Tibial nerve (tissue), 4 donors: Measurements from ENCODE around the gene CTNNAL1. TPM values are rescaled to one million over a fixed set of nuclear protein-coding genes. Genes with fewer than 3 reads are reported as not detected.
"Not testable (repeated sequence)": the region's sequence is repeated elsewhere in the genome, so short reads cannot be mapped to it uniquely, and the experiment has no call there.

Experiments
- DNase-seq, 2 donors: peaks; one replicate each; pipeline ENCODE4 v3.0.0-alpha.2; 2019; ENCODE audit warnings: low spot score in 2 of 2
- H3K27ac ChIP-seq, 4 donors: fragments of 200-600 bp; sonication (generic) in 3 of 4; one replicate each; pipeline ENCODE4 v1.5.1; 2017 to 2019; ENCODE audit warnings: mild to moderate bottlenecking in 1 of 4
- H3K27me3 ChIP-seq, 2 donors: fragments of 200-600 bp; sonication (generic) in 1 of 2; one replicate each; pipeline versions ENCODE4 v1.5.1 to v1.6.0; 2017 to 2019
- H3K36me3 ChIP-seq, 3 donors: fragments of 200-600 bp; sonication (generic); one replicate each; pipeline ENCODE4 v1.5.1; 2018 to 2019
- H3K4me1 ChIP-seq, 4 donors: fragments of 200-600 bp; sonication (generic) in 3 of 4; one replicate each; pipeline ENCODE4 v1.5.1; 2017 to 2019
- H3K4me3 ChIP-seq, 4 donors: fragments of 200-600 bp; sonication (generic) in 3 of 4; one replicate each; pipeline ENCODE4 v1.5.1; 2017 to 2019; ENCODE audit warnings: mild to moderate bottlenecking in 1 of 4, moderate library complexity in 1 of 4
- H3K9me3 ChIP-seq, 4 donors: fragments of 200-600 bp; sonication (generic) in 3 of 4; one replicate each; pipeline ENCODE4 v1.5.1; 2017 to 2019
- EP300 ChIP-seq, 2 donors: sonication (generic); formaldehyde crosslinking; IDR thresholded peaks; one replicate each; pipeline ENCODE4 v1.6.1; 2017; ENCODE audit warnings: antibody characterized with exemption in 2 of 2, mild to moderate bottlenecking in 1 of 2
- POLR2A ChIP-seq, 2 donors: fragments of 450-650 bp; IDR thresholded peaks; one replicate each; pipeline ENCODE4 v1.6.1; 2017; ENCODE audit warnings: antibody characterized with exemption in 2 of 2, mild to moderate bottlenecking in 2 of 2, moderate library complexity in 2 of 2
- WGBS, 2 donors: methylation state at CpG; one replicate each; pipeline ENCODE4 v1.1.5; 2018; 5-methylcytosine and 5-hydroxymethylcytosine counted together
- total RNA-seq, 4 donors: library from RNA; depleted of rRNA; stranded (reverse); fragments of >200 nt; gene quantifications; one replicate each; pipeline ENCODE4 v1.1.0, GENCODE V29; 2016
- TF ChIP-seq, protein P1 (sequence below), 5 experiments: fragments of 200-600 bp in 3 of 5; fragments of 450-650 bp in 2 of 5; sonication (generic) in 3 of 5; IDR thresholded peaks; one replicate each; pipeline ENCODE4 v1.5.1; 2016 to 2019; ENCODE audit warnings: antibody characterized with exemption in 5 of 5, mild to moderate bottlenecking in 3 of 5, moderate library complexity in 2 of 5

Gene CTNNAL1
- total RNA-seq, 4 donors from 2014 or later = 52.8 to 144 (median 118) TPM

DNA sequence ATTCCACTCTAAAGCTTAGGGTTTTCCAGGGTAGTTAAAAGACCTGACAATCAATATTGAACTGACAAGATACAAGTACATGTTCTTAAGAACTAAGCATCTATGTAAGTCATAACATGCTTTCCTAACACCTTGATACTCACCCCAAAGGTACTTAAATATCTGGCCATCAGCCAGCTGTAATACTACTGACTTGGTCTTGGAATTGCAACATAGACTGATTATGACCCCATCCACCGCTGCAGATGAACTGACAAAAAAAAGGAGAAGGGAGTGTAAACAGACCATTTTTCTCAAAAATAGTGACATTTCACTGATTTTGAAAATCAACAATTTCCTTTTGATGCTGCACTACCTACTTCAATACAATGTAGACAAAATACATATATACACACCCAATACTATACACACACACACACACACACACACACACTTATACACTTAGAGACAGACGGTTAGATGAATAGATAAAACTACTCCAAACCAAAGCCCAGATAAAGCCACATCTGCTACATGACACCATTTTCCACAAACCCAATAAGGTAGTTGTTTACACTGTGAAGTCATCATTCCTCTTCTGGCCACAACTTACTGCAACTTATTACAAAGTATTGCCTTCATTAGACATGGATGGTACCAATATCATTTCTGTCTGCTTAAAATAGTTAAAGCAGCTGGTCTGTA lies 109.7 kb downstream of the CTNNAL1 start:
- WGBS, 2 donors = 83 to 88% methylated on average over 2 of the region's 2 CpGs
- TF ChIP-seq, protein P1, sequence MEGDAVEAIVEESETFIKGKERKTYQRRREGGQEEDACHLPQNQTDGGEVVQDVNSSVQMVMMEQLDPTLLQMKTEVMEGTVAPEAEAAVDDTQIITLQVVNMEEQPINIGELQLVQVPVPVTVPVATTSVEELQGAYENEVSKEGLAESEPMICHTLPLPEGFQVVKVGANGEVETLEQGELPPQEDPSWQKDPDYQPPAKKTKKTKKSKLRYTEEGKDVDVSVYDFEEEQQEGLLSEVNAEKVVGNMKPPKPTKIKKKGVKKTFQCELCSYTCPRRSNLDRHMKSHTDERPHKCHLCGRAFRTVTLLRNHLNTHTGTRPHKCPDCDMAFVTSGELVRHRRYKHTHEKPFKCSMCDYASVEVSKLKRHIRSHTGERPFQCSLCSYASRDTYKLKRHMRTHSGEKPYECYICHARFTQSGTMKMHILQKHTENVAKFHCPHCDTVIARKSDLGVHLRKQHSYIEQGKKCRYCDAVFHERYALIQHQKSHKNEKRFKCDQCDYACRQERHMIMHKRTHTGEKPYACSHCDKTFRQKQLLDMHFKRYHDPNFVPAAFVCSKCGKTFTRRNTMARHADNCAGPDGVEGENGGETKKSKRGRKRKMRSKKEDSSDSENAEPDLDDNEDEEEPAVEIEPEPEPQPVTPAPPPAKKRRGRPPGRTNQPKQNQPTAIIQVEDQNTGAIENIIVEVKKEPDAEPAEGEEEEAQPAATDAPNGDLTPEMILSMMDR (IDR thresholded peaks at IDR 0.05) = no peak
- no peak for TF ChIP-seq EP300 (IDR thresholded peaks at IDR 0.05)
- TF ChIP-seq POLR2A (IDR thresholded peaks at IDR 0.05) = no peak
- no peaks in the 10 kb centered on the region for H3K9me3 ChIP-seq
- H3K4me1 ChIP-seq = no peaks in the 10 kb centered on the region
- no peak for DNase-seq
- no peak overlapping the region for H3K27ac ChIP-seq
- H3K27me3 ChIP-seq = no peaks in the 10 kb centered on the region
- H3K4me3 ChIP-seq = no peak overlapping the region
- H3K36me3 ChIP-seq = peaks cover 0 to 96% (median 20%) of the 10 kb centered on the region in 3 donors

DNA sequence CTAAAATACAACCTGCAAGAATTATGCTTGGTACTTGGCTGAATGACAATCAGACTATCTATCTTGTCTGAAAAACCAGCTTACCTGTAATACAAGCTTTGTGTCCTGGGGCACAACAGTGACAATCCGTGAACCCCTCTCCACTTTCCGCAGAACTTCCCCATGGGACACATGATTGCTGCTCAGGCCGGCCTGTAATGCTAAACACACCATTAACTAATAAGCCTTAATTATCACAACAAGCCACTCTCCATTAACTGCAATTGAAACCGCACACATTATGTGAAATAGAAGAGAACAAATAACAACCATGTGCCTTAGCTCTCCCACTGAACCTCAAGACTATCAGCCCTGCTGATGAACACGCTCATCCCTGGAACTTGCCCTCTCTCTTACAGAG lies 113.1 kb downstream of the CTNNAL1 start:
- no peak for DNase-seq
- H3K4me3 ChIP-seq = no peak overlapping the region
- 88 to 90% methylated on average over 5 of the region's 5 CpGs for WGBS, 2 donors
- no peak overlapping the region for H3K27ac ChIP-seq
- H3K9me3 ChIP-seq = no peaks in the 10 kb centered on the region
- TF ChIP-seq, protein P1 (IDR thresholded peaks at IDR 0.05) = no peak
- TF ChIP-seq POLR2A (IDR thresholded peaks at IDR 0.05) = no peak
- no peak for TF ChIP-seq EP300 (IDR thresholded peaks at IDR 0.05)
- peaks cover 0 to 96% (median 14%) of the 10 kb centered on the region in 3 donors for H3K36me3 ChIP-seq
- no peaks in the 10 kb centered on the region for H3K4me1 ChIP-seq
- H3K27me3 ChIP-seq = no peaks in the 10 kb centered on the region

DNA sequence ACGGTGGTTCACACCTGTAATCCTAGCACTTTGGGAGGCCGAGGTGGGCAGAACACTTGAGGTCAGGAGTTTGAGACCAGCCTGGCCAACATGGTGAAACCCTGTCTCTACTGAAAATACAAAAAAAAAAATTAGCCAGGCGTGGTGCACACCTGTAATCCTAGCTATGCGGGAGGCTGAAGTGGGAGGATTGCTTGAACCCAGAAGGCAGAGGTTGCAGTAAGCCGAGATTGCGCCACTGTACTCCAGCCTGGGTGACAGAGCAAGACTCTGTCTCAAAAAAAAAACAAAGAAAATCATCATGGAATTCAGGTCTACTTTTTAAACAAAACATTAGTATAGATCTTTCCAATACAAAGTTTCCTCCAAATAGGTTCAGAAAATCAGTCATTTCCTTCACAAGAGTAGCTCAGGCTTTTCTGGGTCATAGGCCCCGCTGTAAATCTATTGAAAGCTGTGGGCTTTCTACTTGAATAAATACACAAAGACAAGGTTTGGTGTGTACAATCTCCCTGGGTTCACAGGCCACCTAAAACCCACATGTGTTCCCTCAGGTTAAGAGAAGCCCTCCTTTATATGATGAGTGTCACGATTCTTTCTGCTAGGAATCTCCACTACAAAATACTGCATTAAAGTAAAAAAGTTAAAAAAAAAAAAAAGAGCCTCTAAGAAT lies 114.1 kb downstream of the CTNNAL1 start:
- H3K4me3 ChIP-seq, DNase-seq, H3K4me1 ChIP-seq, H3K27ac ChIP-seq, H3K27me3 ChIP-seq, H3K9me3 ChIP-seq: not testable (repeated sequence)
- peaks cover 0 to 96% (median 17%) of the 10 kb centered on the region in 3 donors for H3K36me3 ChIP-seq
- WGBS, 2 donors = 95 to 98% methylated on average over 8 of the region's 8 CpGs

DNA sequence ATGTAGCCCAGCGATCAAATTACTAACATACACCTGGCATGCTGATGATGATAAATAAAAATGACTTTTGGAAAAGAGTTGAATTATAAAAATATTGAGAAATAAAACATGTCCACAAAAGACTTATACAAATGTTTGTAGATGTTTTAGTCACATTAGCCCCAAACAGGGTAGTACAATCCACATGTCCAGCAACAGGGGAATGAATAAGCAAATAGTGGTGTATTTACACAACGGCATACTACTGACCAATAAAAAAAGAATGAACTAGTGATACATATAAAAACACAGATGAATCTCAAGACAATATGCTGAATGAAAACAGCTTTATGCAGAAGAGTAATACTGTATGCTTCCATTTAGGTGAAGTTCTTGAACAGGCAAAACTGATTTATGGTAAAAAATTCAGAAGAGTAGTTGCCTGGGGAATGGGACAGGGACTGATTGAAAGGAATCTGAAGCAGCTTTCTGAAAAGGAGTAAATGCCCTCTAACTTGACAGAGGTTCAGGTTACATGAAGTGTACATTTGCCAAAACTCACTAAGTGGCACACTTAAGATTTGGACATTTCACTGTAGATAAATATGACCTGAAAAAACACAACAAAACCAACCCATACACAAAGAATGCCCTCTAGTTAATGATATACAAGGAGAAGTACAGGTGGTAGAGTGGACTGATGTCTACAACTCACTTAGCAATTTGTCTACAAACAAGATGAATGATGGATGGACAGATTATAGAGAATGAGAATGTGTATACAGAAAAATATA lies 115.8 kb downstream of the CTNNAL1 start:
- TF ChIP-seq POLR2A (IDR thresholded peaks at IDR 0.05) (no peak), EP300 (IDR thresholded peaks at IDR 0.05) (no peak)
- TF ChIP-seq, protein P1 (IDR thresholded peaks at IDR 0.05) = no peak

DNA sequence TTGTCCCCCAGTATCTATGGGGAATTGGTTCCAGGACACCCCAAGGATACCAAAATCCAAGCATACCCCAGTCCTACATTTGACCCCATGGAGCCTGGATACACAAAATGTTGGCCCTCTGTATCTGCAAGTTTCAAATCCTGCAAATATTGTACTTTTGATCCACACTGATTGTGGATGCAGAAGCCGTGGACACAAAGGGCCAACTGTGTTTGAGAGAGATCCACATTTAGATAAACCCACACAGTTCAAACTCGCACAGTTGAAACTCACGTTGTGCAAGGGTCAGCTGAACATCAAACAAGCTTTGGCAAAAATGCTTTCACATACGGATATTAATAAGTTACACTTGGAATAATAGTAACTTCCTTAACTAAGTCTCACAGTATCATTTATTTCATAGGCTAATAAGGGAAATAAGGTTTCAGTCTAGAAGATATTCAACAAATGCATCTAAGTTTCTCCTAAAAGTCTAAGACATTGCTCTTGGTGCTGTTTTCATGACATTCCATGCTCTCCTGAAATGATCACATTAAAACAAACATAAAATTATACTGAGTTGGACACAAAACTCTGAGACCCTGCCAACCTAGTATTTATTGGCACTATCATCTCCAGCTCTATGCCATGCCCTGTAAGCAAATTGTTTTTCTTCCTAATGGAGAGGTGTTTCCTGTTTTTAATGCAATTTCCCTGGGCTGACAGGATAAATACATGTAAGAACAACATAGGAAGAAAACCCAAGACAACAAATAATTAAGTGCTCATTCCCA lies 118.9 kb downstream of the CTNNAL1 start:
- no peak overlapping the region for H3K27ac ChIP-seq
- H3K4me3 ChIP-seq = no peak overlapping the region
- no peaks in the 10 kb centered on the region for H3K9me3 ChIP-seq
- no peak for DNase-seq
- no peaks in the 10 kb centered on the region for H3K4me1 ChIP-seq
- WGBS, 2 donors = 52 to 69% methylated on average over 4 of the region's 4 CpGs
- no peaks in the 10 kb centered on the region for H3K27me3 ChIP-seq
- H3K36me3 ChIP-seq = peaks cover 0 to 98% (median 40%) of the 10 kb centered on the region in 3 donors
- TF ChIP-seq EP300 (IDR thresholded peaks at IDR 0.05) (no peak), POLR2A (IDR thresholded peaks at IDR 0.05) (no peak)
- TF ChIP-seq, protein P1 (IDR thresholded peaks at IDR 0.05) = no peak

More for the DNA sequence above, 115.8 kb downstream of the CTNNAL1 start:
- Histone ChIP-seq H3K36me3 (peaks cover 0 to 96% (median 32%) of the 10 kb centered on the region in 3 donors), H3K9me3 (no peaks in the 10 kb centered on the region), H3K27ac (no peak overlapping the region), H3K4me3 (no peak overlapping the region), H3K27me3 (no peaks in the 10 kb centered on the region), H3K4me1 (no peaks in the 10 kb centered on the region)
- WGBS, 2 donors = 89 to 91% methylated on average over 2 of the region's 2 CpGs
- no peak for DNase-seq
